Gastrocnemius medialis (tissue), 4 donors: Measurements from ENCODE around the gene ACKR1.

Experiments
- POLR2A ChIP-seq, 2 donors: fragments of 450-650 bp; IDR thresholded peaks; one replicate each; pipeline ENCODE4 v1.6.1; 2017; ENCODE audit warnings: antibody characterized with exemption in 2 of 2, mild to moderate bottlenecking in 2 of 2, moderate library complexity in 2 of 2
- TF ChIP-seq, protein P1 (sequence below), 5 experiments: fragments of 450-650 bp in 3 of 5; fragments of 200-600 bp in 2 of 5; sonication (generic) in 2 of 5; IDR thresholded peaks in 4 of 5; conservative IDR thresholded peaks in 1 of 5; 1 replicate in 4 of 5; 2 replicates in 1 of 5; pipeline ENCODE4 v1.5.1; 2016 to 2019; ENCODE audit warnings: antibody characterized with exemption in 5 of 5, mild to moderate bottlenecking in 3 of 5, moderate library complexity in 3 of 5

DNA sequence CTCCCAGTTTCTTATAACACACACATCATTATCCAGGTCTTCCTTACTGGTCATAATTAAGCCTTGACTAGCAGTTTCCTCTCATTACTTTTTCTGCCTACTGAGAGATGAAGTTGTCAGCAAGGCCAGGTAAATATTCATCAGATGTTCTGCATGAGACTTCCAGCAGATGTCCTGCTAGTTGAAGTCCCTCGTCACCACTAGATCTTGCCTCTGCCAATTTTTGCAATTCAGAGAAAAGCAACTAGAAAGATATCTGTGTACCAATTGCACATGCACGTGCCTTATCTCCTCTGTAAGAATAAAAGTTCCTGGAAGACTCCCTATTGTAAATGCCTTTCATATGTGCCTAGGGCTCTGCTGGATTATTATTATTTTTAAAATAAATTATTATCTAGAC is 18.3 kb downstream of the ACKR1 start:
- TF ChIP-seq, protein P1, sequence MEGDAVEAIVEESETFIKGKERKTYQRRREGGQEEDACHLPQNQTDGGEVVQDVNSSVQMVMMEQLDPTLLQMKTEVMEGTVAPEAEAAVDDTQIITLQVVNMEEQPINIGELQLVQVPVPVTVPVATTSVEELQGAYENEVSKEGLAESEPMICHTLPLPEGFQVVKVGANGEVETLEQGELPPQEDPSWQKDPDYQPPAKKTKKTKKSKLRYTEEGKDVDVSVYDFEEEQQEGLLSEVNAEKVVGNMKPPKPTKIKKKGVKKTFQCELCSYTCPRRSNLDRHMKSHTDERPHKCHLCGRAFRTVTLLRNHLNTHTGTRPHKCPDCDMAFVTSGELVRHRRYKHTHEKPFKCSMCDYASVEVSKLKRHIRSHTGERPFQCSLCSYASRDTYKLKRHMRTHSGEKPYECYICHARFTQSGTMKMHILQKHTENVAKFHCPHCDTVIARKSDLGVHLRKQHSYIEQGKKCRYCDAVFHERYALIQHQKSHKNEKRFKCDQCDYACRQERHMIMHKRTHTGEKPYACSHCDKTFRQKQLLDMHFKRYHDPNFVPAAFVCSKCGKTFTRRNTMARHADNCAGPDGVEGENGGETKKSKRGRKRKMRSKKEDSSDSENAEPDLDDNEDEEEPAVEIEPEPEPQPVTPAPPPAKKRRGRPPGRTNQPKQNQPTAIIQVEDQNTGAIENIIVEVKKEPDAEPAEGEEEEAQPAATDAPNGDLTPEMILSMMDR (IDR thresholded peaks at IDR 0.05 in 4 of 5, conservative IDR thresholded peaks at IDR 0.05 in 1 of 5): no peak
- no peak for TF ChIP-seq POLR2A (IDR thresholded peaks at IDR 0.05)
